Smooth muscle cell (in vitro differentiated cells): ENCODE measurements around the gene KCNJ1. TPM values are rescaled to one million over a fixed set of nuclear protein-coding genes. Genes with fewer than 3 reads are reported as not detected.
A peak's percentile ranks its signal among the peaks of the same experiment; 100 is the strongest.

Experiments
- DNase-seq: peaks from one replicate; lab custom pipeline; 2025; ENCODE audit not compliant: unreplicated experiment; lab: John Stamatoyannopoulos, UW
- H2AFZ ChIP-seq: fragments of 200-600 bp; sonication (generic); 2 replicates; pipeline ENCODE4 v1.6.0; 2016; ENCODE audit warnings: antibody characterized with exemption, low read depth, mild to moderate bottlenecking
- H3F3A ChIP-seq: fragments of 200-600 bp; sonication (generic); 2 replicates; pipeline ENCODE4 v1.6.0; 2017; ENCODE audit warnings: antibody characterized with exemption, low read depth
- H3K27ac ChIP-seq: fragments of 200-600 bp; sonication (generic); 2 replicates; pipeline ENCODE4 v1.5.1; 2016; ENCODE audit warnings: low read depth, mild to moderate bottlenecking
- H3K27me3 ChIP-seq: fragments of 200-600 bp; sonication (generic); 2 replicates; pipeline ENCODE4 v1.6.1; 2016; ENCODE audit warnings: low read depth, mild to moderate bottlenecking
- H3K36me3 ChIP-seq: fragments of 200-600 bp; sonication (generic); 2 replicates; pipeline ENCODE4 v1.5.1; 2016; ENCODE audit warnings: low read depth
- H3K4me1 ChIP-seq: fragments of 200-600 bp; sonication (generic); 2 replicates; pipeline ENCODE4 v1.5.1; 2016; ENCODE audit warnings: low read depth
- H3K4me2 ChIP-seq: fragments of 200-600 bp; sonication (generic); 2 replicates; pipeline ENCODE4 v1.6.0; 2016; ENCODE audit warnings: mild to moderate bottlenecking
- H3K4me3 ChIP-seq: fragments of 200-600 bp; sonication (generic); 2 replicates; pipeline ENCODE4 v1.5.1; 2016; ENCODE audit warnings: mild to moderate bottlenecking
- H3K79me2 ChIP-seq: fragments of 200-600 bp; sonication (generic); 2 replicates; pipeline ENCODE4 v1.6.0; 2016; ENCODE audit warnings: low read depth, mild to moderate bottlenecking
- H3K9ac ChIP-seq: fragments of 200-600 bp; sonication (generic); 2 replicates; pipeline ENCODE4 v1.6.0; 2016; ENCODE audit warnings: low read depth
- H3K9me3 ChIP-seq: fragments of 200-600 bp; sonication (generic); replicated peaks from 2 replicates; pipeline ENCODE4 v1.5.1; 2016; ENCODE audit warnings: low read depth
- H4K20me1 ChIP-seq: fragments of 200-600 bp; sonication (generic); 2 replicates; pipeline ENCODE4 v1.6.0; 2016; ENCODE audit warnings: low read depth
- CTCF ChIP-seq: fragments of 200-600 bp; sonication (generic); IDR thresholded peaks from 2 replicates; pipeline ENCODE4 v1.5.1; 2017; ENCODE audit warnings: borderline replicate concordance, mild to moderate bottlenecking, antibody characterized with exemption; ENCODE audit not compliant: insufficient read depth, poor library complexity, severe bottlenecking
- WGBS: methylation state at CpG from one replicate; pipeline ENCODE4 v1.1.7; 2016; ENCODE audit warnings: low lambda C conversion rate; 5-methylcytosine and 5-hydroxymethylcytosine counted together
- polyA plus RNA-seq: library from polyadenylated mRNA; unstranded; fragments of >200 nt; fragmentation: Nextera tagmentation; extraction: Ambion mirVana; gene quantifications from 2 replicates; pipeline ENCODE4 v1.2.1, GENCODE V29; 2016
- total RNA-seq: library from RNA; depleted of rRNA; stranded (reverse); fragments of >200 nt; gene quantifications from 2 replicates; pipeline ENCODE4 v1.2.3, GENCODE V29; 2014

The KCNJ1 gene
- total and polyA plus RNA-seq, 2 experiments from 2014 or later, result 0.99 TPM; not detected in 1

- peaks cover 75% of the 10 kb centered on the region for H3K27me3 ChIP-seq
- DNase-seq, result no peak
- H2AFZ ChIP-seq, result peak overlapping the region; percentile 87
- TF ChIP-seq CTCF, result no peak
- no peaks in the 10 kb centered on the region for H3K36me3 ChIP-seq
- peak overlapping the region; percentile 99 for H3K4me2 ChIP-seq
- WGBS, result 12% methylated on average over 8 of the region's 9 CpGs
- peak overlapping the region; percentile 57 for H3K4me3 ChIP-seq
- no peaks in the 10 kb centered on the region for H4K20me1 ChIP-seq
- H3F3A ChIP-seq, result no peaks in the 10 kb centered on the region
- no peaks in the 10 kb centered on the region for H3K9me3 ChIP-seq
- no peaks in the 10 kb centered on the region for H3K79me2 ChIP-seq
- H3K9ac ChIP-seq, result no peak overlapping the region
- peaks cover 28% of the 10 kb centered on the region for H3K4me1 ChIP-seq
- no peak overlapping the region for H3K27ac ChIP-seq
Observed at GRCh38 chr11:128890216-128890542, 23.1 kb upstream of the KCNJ1 start.

GRCh38 chr11:128889657-128890213, 22.6 kb upstream of the KCNJ1 start:
- Histone ChIP-seq H4K20me1 (no peaks in the 10 kb centered on the region), H3F3A (no peaks in the 10 kb centered on the region), H3K4me3 (no peak overlapping the region), H3K27ac (no peak overlapping the region), H3K4me1 (peaks cover 28% of the 10 kb centered on the region), H3K27me3 (peaks cover 77% of the 10 kb centered on the region), H3K79me2 (no peaks in the 10 kb centered on the region), H2AFZ (no peak overlapping the region), H3K36me3 (no peaks in the 10 kb centered on the region), H3K9ac (no peak overlapping the region), H3K9me3 (no peaks in the 10 kb centered on the region), H3K4me2 (peak overlapping the region; percentile 99)
- DNase-seq, result no peak
- TF ChIP-seq CTCF, result no peak
- 47% methylated on average over 8 of the region's 8 CpGs for WGBS

- H3K27me3 ChIP-seq, result peaks cover 80% of the 10 kb centered on the region
- no peaks in the 10 kb centered on the region for H4K20me1 ChIP-seq
- no peaks in the 10 kb centered on the region for H3K36me3 ChIP-seq
- H3K9ac ChIP-seq, result no peak overlapping the region
- 30% methylated on average over 15 of the region's 15 CpGs for WGBS
- H3K27ac ChIP-seq, result no peak overlapping the region
- H3K4me3 ChIP-seq, result no peak overlapping the region
- no peak for DNase-seq
- no peak overlapping the region for H2AFZ ChIP-seq
- no peak for TF ChIP-seq CTCF
- H3F3A ChIP-seq, result no peaks in the 10 kb centered on the region
- H3K9me3 ChIP-seq, result no peaks in the 10 kb centered on the region
- H3K4me1 ChIP-seq, result peaks cover 28% of the 10 kb centered on the region
- no peaks in the 10 kb centered on the region for H3K79me2 ChIP-seq
- no peak overlapping the region for H3K4me2 ChIP-seq
Observed at GRCh38 chr11:128888034-128888985, 21.2 kb upstream of the KCNJ1 start.
